HG03196 (cell line): ENCODE data around the gene RPS27L.
"Not testable (repeated sequence)": the region's sequence is repeated elsewhere in the genome, so short reads cannot be mapped to it uniquely, and the experiment has no call there.

Experiments
- ATAC-seq: cut with Tn5 transposase; IDR thresholded peaks from one replicate; pipeline ENCODE4 v1.9.1; 2021; ENCODE audit not compliant: unreplicated experiment

The RPS27L gene

DNA sequence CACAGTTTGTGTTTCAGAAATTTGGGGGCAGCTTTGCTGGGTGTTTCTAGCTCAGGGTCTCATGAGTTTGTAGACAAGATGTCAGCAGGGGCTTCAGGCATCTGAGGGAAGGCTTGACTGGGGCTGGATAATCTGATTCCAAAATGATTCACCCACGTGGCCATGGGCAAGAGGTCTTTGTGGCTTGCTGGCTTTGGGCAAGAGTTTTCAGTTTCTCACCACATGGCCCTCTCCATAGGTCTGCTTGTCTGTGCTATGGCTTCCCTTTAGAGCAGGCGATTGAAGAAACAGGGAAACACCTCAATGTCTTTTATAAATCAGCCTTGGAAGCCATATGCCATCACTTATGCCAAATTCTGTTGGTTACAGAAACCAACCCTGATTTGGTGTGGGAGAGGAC, 11.9 kb downstream of the RPS27L start:
- ATAC-seq: no peak

DNA sequence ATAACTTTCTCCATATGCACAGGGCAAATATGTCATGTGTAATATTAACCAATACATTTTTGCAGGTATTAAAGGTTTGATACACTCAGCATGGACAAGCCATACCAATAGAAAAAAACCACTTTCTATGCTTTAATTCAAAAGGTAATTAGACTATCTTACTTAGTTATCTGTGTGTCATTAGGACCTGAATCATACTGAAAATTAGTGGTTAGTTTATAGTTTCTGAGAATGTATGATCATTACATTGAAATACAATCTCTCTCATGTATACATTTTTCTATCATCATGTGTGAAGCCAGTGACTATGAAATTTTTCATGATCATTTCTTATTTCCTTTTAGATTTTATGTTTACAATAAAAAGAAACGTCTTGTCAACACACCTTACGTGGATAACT, 16.3 kb downstream of the RPS27L start:
- ATAC-seq: no peak

DNA sequence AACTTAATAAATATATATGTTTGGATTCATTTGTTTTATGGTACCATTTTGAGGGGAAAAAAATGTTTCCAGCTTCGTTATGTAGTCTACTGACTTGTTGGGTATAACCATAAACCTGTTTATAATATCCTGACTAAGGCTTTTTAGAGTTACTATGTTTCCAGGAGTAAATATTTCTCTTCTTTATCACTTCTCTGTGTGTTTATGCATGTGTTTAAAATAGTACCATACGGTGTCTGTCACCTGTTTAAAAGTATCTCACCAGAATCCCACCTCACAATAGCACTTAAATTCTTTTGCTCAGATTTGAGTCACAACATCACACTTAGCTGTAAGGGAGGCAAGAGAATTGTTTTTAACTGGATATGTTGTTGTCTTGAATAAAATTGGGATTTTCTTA, 20.5 kb downstream of the RPS27L start:
- ATAC-seq: no peak

DNA sequence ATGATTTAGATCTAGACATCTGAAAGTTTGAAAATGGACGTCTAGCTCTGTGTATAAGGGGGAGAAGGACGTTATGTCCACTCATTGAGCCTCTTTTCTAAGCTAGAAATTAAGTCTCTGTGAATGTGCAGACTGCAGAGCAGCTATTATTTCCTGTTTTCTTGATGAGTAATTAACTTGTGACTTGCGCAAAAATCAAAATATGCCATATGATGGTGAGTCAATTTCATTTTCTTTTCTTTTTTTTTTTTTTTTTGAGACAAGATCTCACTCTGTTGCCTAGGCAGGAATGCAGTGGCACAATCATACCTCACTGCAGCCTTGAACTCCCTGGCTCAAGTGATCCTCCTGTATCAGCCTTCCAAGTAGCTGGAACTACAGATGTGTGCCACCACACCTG, 21.5 kb downstream of the RPS27L start:
- ATAC-seq: no peak

DNA sequence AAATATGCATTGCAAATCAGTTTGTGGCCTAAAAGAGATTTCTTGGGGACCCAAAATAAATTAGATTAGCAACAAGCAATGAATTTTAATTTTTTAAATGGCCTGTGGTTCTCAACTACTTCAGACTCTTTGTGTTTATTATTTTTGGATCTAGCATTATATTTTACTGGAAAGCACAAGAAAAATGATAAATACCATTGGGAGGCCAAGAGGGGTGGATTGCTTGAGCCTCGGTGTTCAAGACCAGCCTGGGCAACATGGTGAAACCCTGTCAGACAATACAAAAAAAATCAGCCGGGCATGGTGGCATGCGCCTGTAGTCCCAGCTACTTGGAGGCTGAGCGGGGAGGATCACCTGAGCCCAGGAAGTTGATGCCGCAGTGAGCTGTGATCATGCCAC, 22.0 kb downstream of the RPS27L start:
- no peak for ATAC-seq

DNA sequence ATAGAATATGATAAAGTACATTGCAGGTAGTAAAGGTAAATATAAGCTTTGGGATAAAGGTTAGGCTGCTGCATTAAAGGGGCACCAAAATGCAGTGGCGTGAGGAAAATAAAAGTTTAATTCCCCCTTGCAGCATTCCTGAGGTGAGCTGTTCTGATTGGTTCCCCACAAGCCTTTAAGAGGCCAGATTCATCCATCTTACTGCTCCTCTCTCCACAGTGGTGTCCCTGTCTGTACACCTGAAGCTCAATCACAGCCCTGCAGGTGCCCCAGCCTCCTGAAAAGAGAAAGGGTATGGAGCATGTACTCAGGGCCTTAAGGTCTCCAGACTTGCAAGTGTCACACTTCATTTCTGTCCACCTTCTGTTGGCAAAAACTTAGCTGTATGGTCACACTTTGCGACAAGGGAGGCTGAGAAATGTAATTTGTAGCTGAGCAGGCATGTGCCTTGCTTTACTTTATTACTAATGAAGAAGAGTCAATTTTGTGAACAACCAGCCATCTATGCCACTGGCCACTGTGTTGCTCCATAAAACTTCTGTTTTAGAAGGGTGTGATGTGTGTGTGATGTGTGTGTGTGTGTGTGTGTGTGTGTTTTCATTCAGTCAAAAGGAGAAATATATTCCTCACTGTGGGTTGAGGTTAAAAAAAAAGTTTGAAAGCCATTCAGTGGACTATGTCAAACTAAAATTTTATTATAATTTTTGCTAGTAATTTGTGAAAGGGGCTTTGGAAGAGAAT, 22.9 kb downstream of the RPS27L start:
- no peak for ATAC-seq

DNA sequence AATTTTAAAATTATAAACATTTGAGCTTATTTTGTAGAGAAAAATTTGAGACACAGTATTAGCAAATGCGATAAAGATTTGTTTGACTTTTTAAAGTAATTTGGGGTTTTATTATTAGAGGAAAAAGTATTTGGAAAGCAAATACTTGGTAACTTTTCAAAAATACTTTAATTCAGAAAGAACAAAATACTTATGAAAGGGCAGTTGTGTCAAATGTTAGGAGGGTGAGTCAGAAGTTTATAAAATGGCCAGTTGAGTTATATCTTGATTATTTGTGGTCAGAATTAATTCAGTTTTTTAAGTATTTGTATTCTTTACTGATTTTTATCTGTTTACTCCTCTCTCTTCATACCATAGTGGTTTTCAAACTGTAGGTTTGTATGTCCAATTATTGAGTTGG, 23.5 kb downstream of the RPS27L start:
- ATAC-seq: no peak

DNA sequence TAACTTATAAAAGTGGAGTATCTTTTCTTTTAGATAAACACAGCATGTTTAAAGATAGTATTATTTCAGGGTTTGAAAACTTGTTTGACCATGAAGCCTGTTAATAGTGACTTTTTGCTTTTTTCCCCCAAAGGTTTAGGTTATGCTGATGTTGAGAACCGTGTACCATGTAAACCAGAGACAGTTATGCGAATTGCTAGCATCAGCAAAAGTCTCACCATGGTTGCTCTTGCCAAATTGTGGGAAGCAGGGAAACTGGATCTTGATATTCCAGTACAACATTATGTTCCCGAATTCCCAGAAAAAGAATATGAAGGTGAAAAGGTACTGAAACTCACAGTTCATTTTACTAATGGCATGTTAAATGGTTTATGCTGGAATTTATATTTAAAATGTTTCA, 30.6 kb downstream of the RPS27L start:
- no peak for ATAC-seq

DNA sequence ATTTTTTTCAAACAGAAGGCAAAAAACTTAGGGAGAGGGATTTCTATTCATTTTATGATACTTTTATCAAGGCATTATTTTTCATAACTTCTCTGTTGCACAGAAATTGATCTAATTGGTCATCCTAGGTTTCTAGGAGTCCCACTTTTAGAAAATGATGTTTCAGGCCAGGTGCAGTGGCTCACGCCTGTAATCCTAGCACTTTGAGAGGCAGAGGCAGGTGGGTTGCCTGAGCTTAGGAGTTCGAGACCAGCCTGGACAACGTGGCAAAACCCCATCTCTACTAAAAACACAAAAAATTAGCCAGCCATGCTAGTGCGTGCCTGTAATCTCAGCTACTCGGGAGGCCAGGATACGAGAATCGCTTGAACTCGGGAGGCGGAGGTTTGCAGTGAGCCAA, 32.8 kb downstream of the RPS27L start:
- no peak for ATAC-seq

DNA sequence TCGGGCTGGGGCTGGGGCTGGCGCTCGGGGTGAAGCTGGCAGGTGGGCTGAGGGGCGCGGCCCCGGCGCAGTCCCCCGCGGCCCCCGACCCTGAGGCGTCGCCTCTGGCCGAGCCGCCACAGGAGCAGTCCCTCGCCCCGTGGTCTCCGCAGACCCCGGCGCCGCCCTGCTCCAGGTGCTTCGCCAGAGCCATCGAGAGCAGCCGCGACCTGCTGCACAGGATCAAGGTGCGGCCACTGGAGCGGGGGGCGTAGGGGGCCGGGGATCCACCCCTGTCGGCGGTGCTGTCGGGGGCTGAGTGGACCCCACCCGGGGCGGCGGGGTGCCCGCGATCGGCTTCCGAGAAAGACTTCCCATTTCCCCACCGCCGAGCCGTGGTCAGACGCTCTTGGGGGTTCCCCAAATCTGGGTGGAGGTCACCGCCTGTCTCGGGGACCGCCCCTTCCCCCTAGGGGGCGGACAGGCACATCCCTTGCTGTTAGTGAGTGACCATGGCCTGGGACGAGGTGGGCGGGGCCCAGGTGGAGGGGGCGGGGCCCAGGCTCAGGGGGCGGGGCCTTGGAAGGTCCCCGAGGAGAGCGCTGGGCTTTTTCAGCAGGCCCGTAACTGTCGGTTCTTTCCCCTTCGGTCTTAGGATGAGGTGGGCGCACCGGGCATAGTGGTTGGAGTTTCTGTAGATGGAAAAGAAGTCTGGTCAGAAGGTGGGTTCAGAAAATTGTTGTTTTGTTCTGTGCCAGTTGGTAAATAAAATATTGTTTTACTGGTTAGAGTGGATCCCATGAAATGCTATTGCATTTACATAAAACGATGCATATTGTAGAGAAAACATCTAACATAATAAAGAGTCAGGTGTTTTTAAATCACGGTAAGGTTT, 35.0 kb downstream of the RPS27L start:
- ATAC-seq: peak; percentile 88

DNA sequence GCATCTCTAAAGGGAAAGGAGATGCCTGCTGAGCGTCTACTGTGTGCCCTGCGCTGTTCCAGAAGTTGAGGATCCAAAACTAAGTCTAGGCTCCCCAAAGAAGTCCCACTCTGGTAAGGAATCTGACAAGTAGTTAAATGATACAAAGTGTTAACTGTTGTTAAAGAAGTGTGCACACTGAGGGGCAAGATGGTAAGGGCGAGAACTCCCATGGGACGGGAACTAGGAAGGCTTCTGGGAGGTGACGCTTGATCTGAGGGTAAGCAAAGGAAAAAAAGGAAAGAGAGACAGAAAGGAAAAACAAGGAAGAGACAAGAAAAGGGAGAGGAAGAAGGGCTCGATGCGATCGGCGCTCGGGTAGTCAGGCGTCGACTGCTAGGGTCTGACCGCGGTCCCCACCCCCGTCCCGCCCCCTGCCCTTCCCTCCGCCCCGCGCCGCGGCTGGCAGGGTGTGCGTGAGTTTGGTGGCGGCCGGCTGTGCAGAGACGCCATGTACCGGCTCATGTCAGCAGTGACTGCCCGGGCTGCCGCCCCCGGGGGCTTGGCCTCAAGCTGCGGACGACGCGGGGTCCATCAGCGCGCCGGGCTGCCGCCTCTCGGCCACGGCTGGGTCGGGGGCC, 35.8 kb downstream of the RPS27L start, which contains the start of gene LACTB:
Gene LACTB, plus strand, starts transcription at position 480 of the 620 bp plus-strand sequence. Its CDS starts 11 bp downstream, at position 491.
- peak; percentile 68 for ATAC-seq

DNA sequence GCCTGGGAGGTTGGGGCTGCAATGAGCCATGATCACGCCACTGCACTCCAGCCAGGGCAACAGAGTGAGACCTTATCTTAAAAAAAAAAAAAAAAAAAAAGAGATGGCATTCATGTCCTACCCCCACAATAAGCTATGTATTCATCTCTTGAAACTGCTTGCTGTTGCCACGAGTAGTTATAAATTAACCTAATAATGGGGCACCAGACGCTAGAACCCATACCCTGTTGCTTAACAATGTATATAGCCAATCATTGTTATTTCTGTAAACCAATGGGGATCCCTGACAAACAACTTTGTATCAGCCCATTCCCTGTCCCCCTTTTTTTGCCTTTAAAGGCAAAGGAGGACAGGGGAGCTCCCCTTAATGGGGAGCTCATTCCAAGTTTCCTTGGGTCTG, 38.4 kb downstream of the RPS27L start:
- ATAC-seq: no peak

DNA sequence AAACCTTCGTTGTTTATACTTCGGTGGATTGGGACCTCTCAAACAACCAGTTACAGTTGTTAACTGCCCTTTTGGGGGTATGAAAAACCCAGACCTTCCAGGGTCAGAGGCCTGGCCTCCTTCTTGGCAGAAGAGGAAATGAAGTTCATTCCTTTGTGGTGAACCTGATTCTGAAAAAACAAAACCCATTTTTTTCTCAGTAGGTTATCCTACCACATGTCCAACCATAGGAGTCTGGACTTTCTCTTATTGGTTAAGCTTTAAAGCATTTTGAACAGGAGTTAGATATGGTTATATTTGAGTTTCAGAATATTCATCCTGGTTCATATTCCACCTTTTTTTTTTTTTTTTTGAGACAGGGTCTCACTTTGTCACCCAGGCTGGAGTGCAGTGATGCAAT, 42.8 kb downstream of the RPS27L start:
- ATAC-seq: no peak

DNA sequence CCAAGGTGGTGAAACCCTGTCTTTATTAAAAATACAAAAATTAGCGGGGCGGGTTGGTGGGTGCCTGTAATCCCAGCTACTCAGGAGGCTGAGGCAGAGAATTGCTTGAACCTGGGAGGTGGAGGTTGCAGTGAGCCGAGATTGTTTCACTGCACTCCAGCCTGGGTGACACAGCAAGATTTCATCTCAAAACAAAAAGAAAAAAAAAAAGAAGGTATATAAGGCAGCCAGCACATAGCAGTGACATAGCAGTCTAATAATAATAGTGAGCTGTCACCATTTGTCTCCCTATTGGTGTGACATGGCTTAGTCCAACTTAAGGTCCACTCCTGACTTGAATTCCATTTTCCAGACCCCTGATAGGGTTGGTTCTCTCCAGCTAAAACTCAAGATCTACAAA, 44.4 kb downstream of the RPS27L start:
- ATAC-seq: no peak

DNA sequence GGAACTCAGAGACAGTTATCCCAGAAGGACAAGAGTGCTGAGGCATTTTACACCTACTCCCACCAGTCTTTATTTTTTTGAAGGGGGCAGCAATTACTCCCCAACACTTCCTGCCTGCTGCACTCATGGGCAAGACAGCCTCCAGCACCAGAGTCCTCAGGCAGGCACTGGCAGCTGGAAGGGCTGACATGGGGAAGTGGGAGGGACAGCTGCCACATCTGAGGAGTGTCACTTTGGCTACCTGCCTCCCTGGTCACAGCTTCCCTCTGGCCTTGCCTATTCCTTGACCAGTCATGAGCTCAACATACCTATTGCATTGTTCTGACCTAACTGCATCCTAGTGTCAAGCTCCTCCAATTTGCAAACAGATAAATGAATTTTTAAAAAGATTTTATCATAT, 45.8 kb downstream of the RPS27L start:
- ATAC-seq: no peak

DNA sequence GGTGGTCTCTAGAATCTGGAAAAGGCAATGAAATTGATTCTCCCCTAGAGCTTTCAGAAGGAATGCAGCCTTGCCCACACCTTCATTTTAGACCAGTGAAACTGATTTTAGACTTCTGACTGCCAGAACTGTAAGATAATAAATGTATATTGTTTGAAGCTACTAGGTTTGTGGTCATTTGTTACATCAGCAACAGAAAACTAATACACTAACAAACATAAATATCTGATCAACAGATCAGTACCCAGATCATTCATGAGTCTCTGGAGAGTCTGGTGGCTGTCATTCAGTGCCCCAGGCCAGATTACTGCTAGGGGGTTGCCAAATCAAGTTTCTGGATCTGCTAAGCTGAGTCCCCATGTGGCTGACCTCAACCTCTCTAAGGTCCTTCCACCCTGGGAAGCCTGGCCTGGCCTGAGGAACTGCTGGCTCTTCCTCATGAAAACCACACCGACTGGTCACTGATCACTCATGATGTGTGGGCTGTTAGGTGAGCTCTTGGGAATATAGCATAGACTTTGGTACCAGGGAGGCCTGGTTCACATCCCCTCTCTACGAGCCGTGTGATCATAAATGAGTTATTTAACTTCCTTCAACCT, 46.8 kb downstream of the RPS27L start:
- ATAC-seq: no peak

DNA sequence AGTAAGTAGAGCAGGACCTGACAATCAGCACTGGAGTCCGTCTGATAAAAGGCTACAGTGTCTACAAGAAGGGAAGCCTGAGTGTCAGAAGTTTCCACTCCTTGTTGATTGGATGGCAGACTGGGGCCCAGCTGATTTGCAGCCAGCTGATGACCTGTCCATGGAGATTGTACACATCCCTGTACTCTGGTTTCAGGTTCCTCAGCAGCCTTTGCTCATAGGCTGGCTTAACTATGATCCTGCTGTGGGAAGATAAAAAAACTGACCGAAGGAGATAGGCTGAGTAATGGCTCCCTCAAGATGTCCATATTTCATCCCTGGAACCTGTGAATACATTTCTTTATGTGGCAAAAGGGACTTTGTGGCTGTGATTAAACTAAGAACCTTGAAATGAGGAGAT, 47.4 kb downstream of the RPS27L start:
- ATAC-seq: no peak

DNA sequence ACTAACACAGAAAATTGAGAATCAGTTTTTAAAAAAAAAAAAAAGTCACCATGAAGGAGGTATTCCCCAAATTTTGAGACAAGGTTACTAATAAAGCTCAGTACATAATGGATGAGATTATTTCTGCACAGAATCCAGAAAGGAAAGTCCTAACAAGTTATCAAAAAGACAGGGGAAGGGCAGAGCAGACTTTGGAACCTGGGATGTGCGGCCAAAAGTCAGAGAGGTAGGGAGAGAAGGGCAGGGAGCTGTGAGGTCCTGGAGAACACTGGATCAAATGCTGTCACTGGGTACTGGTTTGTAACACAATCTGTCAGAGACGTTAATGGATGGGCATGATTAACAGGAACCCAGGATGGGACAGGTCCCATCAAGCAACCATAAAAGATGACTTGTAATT, 47.8 kb downstream of the RPS27L start:
- ATAC-seq: no peak

DNA sequence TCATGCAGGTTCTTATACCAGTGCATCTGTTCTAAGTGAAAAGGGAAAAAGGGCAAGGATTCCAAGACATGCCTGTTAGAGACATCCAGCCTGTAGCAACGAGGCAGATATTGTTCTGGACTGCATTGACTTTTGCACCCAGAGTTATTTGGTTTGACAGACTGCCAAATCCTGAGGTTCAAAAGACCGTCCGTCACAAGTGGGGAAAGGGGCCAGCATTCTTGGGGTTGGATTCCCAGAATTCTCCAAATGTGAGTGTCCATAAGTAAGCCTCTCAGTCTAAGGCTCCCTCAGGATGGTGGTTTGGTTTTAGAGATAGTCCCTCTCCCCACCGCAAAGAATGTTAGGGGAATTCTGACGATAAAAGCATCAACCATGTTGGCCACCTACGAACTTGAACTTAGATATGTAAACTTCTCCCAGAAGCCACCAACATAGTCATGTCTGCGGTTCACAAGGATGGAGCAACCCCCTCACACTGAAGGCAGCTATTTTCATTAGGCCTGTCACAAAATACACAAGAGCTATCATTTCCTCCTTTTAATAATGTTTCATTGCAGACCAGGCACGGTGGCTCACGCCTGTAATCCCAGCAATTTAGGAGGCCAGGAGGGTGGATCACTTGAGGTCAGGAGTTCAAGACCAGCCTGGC, 49.3 kb downstream of the RPS27L start:
- no peak for ATAC-seq

DNA sequence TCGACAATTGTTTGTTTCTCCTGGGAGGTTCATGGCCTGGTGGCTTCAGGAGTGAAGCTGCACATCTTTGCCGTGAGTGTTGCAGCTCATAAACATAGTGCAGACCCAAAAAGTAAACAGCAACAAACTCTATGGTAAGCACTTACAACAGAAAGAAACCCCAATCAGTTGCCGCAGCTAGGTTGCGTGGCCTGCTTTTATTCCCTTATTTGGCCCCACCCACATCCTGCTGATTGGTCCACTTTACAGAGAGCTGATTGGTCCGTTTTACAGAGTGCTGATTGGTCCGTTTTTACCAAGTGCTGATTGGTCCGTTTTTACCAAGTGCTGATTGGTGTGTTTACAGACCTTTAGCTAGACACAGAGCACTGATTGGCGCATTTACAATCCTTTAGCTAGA, 51.9 kb downstream of the RPS27L start:
- not testable (repeated sequence) for ATAC-seq

DNA sequence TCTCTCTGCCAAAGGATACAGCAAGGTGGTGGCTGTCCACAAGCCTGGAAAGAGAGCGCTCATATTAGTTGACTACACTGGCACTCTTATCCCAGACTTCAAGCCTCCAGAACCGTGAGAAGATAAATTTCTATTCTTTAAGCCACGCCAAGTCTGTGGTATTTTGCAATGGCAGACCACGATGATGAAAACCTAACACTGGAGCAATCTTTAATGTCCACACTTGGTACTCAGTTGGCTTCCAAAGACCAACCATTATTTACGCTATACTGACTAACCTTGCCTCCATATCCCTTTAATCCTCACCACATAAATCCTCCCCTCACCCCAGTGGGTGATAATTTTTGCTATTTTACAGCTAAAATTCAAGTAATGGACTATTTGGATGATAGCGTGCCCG, 52.5 kb downstream of the RPS27L start:
- no peak for ATAC-seq
